GM19351 (cell line): ENCODE data around the gene TENM4.

Experiments
- ATAC-seq: cut with Tn5 transposase; IDR thresholded peaks from one replicate; pipeline ENCODE4 v1.9.1; 2021; ENCODE audit warnings: mild to moderate bottlenecking, moderate library complexity; ENCODE audit not compliant: unreplicated experiment

The TENM4 gene

GRCh38 chr11:79262221-79262620 lies 178.6 kb downstream of the TENM4 start:
- ATAC-seq, result no peak

- ATAC-seq, result no peak
Measured at GRCh38 chr11:79261684-79262083, 179.1 kb downstream of the TENM4 start.

DNA sequence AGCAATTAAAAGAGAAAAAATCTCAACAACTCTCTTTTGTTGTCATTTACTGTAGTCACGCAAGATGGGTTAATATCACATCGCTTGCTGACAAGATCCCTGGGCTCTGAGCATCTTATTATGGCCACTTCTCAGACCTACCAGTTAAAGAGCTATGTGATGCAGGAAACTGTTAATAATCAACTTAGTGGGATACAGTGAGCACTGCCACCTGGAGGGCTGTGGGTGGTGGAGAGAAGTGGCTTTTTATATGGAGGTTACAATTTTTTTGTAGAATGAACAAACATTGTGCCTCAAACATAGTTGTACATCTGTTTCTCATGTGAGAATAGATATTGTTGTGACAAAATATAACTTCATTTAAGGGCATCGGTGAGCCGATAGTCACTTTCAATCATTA lies 181.0 kb downstream of the TENM4 start:
- ATAC-seq, result no peak

DNA sequence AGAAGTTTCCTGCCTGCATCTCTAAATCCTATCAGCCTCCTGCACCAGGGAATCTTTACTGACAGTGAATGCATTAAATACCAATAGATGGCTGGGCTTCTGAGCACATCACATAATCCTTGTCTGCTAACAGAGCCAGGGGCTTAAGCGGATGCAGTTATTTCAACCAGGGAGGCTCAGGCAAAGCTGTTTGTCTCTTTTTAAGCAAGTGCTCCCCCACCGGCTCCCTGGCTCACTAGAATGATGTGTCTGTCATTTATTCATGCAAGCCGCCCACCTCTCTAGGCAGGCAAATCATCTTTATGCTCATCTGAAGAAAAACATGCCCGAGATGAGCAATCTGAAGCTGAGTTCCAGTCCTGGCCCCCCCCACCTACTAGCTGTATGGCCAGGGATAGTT lies 182.3 kb downstream of the TENM4 start:
- ATAC-seq, result no peak

DNA sequence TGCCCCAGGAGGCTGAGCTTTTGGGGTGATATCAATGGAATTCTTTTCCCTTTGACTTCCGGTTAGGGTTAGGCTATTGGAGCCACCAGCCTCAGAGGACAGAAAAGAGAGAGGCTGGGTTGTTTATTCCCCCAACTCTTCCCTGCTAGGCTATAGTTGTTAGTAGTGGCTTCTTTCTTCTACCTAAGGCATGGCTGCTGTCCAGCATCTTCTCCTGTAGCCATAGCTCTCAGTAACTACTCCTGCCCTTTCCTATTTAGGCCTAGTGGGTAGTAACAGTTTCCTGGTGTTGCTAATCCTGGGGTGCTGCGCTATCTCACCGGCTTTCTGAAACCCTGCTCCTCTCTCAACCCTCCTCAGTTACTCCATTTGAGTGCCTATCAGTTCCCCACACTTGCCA lies 184.9 kb downstream of the TENM4 start:
- no peak for ATAC-seq

DNA sequence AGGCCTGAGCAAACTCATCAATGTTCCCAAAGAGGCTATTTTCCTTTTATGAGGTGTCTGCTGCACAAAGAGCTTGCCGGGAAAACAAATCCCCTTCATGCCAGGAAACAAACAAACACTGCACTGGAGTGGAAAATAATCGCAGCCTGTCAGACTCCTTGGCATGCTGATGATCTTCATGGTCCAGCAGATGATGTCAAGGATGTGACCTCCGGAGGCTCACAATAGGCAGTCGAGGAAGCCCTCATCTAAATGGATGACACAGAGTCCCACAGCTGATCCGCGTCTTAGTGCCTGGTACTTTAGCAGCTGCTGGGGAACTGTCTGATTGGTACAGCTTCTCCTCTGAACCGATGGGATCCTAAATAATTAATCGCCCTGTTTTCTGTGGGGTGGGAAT lies 187.6 kb downstream of the TENM4 start:
- ATAC-seq, result no peak

- no peak for ATAC-seq
Measured at GRCh38 chr11:79249295-79249993, 191.4 kb downstream of the TENM4 start.

GRCh38 chr11:79244798-79245197 lies 196.0 kb downstream of the TENM4 start:
- ATAC-seq, result no peak

DNA sequence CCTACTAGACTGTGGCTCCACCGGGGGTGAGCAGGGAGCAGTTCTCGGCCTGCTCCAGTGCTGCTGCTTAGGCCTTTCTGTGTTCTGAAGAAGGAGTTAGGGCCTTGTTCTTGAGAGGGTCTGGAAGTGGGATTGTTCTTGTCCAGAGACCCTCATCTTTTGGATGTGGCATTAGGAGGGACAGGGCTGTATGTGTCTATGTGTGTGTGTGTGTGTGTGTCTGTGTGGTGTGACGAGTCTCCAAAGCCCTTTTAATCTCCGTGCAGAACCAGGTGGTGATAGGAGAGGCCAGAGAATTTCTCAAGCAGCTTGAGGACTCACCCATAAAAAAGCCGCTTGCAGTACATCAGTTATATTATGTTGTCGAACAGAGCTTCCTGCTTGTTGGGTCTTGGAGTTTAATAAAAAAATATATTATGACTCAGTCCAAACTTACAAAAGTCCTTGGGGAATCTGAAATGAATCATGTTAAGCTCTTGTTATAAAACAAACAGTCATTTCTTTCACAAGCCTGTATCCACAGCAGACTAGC lies 196.5 kb downstream of the TENM4 start:
- no peak for ATAC-seq

DNA sequence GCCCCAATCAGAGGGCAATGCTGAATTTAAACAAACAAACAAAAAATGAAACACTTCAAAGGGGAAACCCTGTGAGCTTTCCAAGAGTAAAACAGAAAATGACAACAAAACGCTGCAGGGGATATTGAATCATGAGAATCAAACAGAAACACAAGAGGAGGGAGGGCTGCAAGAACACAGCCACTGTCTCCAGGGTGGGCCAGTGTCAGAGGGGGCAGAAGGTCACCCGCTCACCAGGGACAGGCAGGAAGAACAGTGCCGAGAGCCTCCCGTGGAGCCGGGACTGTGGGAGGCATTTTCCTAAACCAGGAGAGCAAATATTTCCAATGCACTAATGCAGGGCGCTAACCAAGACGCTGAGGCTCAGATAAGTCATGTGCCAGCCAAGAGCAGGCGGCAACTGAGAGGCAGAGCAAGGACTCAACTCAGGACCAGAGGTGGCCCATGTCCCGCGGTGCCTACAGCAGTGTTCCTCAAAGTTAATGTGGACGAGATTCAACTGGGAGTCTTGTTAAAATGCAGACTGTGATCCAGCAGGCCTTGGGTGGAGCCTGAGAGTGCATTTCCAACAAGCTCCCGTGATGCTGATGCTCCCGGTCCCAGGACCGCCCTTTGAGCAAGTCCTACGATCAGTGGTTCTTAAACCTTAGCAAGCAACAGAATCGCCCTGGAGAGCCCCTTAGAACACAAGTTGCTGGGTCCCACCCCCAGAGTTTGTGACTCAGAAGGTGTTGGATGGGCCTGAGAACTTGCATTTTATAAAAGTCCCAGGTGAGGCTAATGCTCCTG lies 197.2 kb downstream of the TENM4 start:
- no peak for ATAC-seq

DNA sequence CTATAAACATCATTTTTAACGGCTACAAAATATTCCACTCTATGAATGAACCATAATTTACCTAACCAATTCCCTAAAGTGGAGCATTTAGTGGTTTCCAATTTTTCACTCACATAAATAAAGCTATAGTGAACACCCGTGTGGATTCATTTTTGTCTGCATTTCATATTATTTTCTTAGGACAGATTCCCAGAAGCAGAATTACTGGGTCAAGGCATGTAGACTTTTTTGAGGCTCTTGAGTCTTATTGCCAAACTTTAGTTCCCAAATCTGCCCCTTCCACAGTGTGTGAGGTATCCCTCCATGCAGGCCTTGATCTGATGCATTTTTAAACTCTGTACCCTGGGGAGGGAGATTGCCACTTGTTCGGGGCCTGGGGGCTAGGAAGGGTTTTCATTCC lies 198.2 kb downstream of the TENM4 start:
- no peak for ATAC-seq

DNA sequence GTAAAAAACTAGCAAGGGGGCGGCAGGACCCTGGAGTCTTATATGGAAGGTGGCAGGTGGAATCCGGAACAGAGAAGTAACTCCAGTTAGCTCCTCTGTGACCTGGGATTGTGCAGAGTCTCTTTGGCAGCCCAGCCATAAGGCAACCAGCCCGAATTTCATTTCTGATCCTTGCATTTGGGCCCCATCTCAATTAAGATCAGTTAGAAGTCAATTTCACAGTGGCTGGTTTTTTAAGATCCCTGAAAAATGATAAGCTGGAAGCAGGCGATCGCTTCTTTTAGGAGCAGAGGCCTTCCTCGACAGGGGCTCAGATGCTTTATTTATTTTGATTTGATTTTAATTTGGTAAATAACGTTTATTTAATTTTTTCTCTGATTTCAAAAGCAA lies 199.0 kb downstream of the TENM4 start:
- no peak for ATAC-seq

DNA sequence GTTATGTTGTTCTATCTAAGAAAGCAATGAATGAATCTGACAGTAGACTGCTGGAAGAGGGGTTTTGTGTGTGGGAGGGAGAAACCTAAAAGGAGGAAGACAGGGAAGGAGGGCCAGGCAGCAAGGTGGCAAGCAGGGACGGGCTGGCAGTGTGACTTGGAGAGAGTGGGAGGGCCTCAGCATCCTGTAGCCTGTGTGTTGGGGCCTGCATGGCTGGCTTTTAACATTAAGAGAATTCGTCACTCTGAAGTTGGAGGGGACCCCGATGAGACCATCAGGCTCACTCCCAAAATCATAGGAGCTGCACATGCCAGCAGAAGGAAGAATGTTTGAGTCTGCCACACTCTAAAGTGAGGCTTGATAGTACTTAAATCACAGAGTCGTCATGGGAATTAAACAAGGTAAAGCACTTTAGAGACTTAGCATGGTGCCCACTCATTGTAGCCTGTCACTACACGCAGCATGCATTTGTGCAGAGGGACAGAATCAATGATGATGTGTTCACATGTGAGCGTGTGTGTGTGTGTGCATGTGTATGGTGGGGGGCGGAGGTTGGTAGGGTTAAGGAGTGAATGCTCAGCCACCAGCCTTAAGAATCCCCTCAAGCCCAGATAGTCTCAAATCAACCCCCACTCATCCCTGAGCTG lies 199.5 kb downstream of the TENM4 start:
- ATAC-seq, result no peak

GRCh38 chr11:79237703-79238102 lies 203.1 kb downstream of the TENM4 start:
- no peak for ATAC-seq

DNA sequence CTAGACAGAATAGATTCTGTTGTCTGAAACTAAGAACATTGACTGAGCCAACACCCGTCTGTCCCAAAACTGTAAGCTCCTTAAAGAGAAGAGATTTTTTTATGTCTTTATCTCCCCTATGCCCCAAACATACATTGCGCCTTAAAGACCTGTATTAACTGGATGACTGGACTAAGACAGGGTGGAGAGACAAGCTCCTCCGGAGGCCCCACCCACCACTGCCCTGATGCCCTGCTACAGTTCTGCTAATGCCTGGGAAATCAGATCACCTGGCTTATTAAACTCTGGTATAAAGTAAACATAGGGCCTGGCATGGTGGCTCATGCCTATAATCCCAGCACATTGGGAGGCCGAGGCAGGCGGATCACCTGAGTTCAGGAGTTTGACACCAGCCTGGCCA lies 203.7 kb downstream of the TENM4 start:
- ATAC-seq, result no peak

DNA sequence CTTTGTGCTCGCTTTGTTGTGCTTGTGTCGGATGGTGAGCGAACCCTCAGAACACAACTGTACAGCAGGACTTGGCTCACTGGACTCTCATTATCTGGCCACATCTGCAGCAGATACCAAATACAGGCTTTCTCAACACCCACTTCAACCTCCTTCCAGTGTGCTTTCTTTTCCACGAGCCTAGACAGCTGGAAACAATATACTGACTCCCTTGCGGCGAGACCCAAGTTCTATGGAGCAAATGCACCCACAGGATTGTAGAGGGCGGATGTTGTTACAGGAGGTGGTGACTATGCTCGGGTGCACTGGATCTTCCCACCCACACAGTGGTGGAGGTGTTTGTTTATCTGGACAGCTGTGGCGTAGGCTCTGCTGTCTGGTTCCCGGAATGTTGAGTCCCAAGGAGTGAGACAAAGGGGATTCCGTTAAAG lies 204.3 kb downstream of the TENM4 start:
- ATAC-seq, result no peak

DNA sequence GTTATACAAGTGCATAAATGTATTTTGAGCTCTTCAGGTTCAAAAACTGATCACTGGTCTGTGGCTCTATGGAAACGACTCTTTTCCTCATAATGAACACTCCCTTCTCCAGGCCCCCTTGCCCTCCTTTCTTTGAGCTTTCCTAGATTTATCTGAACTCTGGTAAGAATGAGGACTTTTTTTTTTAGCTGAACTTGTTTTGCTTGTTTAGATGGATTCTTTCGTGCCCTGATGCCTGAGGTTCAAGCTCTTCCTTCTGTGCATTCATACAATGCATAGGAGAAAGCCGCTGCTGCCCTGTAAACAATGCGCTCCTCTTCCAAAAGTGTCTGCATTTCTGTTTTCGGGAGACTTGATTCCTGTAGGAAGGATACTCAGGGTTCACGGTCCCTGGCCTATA lies 205.1 kb downstream of the TENM4 start:
- no peak for ATAC-seq

- no peak for ATAC-seq
Measured at GRCh38 chr11:79232346-79232745, 208.5 kb downstream of the TENM4 start.

GRCh38 chr11:79229047-79229446 lies 211.8 kb downstream of the TENM4 start:
- ATAC-seq, result no peak

DNA sequence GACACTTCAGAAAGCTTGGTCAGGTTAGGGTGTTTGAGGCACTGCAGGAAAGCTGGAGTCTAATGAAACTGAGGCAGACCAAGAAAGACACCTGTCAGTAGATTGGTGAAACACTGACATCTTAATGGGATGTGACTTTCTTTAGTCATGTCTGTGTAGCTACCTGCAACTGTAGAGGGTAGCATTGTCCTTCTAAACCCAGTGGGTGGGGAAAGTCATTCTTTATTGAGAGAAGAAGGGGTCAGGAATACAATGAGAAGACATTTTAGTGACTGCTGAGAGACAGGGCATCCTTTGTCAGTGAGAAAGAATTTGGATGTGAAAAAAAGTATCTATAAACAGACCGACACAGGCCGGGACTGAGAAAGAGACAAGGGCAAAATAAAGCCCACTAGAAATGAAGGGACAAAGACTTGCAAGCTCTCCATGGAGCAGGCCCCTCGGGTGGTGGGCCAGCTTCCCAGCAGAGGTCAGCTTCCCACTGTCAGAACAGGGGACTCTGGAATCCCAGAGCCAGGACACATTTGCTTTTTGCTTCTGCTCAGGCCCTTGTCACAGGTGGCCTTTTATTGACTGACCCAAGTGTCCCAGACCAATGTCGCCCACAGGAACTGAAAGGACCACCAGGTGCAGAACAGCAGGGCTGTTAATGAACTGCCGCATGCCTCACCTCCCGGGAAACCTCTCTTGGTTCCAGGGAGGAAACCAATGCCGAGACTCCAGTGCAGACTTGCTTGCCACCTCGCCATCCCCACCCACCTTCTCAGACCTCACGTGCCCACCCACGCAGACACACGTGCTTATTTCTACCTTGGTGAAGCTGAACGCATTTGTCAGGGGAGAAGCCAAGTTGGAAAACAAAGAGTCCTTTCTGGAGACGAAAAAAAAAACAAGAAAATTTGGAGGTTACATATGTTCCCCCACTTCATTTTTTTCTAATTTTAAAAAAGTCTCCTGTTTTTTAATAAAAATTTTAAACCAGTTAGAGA lies 212.8 kb downstream of the TENM4 start:
- no peak for ATAC-seq

- ATAC-seq, result no peak
Measured at GRCh38 chr11:79227308-79227707, 213.5 kb downstream of the TENM4 start.
